ENCODE results near the gene SEC22C. TPM values are rescaled to one million over a fixed set of nuclear protein-coding genes. Genes with fewer than 3 reads are reported as not detected.

Gene SEC22C
- total RNA-seq, 1 donor = 78.6 TPM

- no peak for DNase-seq (ENCODE audit: low read depth)
- no peak overlapping the region for H3K4me3 ChIP-seq (ENCODE audit: low read depth, low read length)
- no peak for TF ChIP-seq CTCF (IDR thresholded peaks at IDR 0.05; ENCODE audit: insufficient read depth, low read depth, low read length)
These were observed 80.9 kb downstream of the SEC22C start for GRCh38 chr3:42500909-42501308.

- no peak for DNase-seq (ENCODE audit: low read depth)
- no peak for TF ChIP-seq CTCF (IDR thresholded peaks at IDR 0.05; ENCODE audit: insufficient read depth, low read depth, low read length)
- H3K4me3 ChIP-seq (ENCODE audit: low read depth, low read length) = no peak overlapping the region
These were observed 81.7 kb downstream of the SEC22C start for GRCh38 chr3:42500091-42500490.

GRCh38 chr3:42499478-42499871, 82.3 kb downstream of the SEC22C start:
- no peak for DNase-seq (ENCODE audit: low read depth)
- TF ChIP-seq CTCF (IDR thresholded peaks at IDR 0.05; ENCODE audit: insufficient read depth, low read depth, low read length) = no peak
- no peak overlapping the region for H3K4me3 ChIP-seq (ENCODE audit: low read depth, low read length)

- TF ChIP-seq CTCF (IDR thresholded peaks at IDR 0.05; ENCODE audit: insufficient read depth, low read depth, low read length) = no peak
- DNase-seq (ENCODE audit: low read depth) = no peak
- H3K4me3 ChIP-seq (ENCODE audit: low read depth, low read length) = no peak overlapping the region
These were observed 82.8 kb downstream of the SEC22C start for GRCh38 chr3:42498791-42499477.

- no peak overlapping the region for H3K4me3 ChIP-seq (ENCODE audit: low read depth, low read length)
- no peak for DNase-seq (ENCODE audit: low read depth)
- no peak for TF ChIP-seq CTCF (IDR thresholded peaks at IDR 0.05; ENCODE audit: insufficient read depth, low read depth, low read length)
These were observed 83.7 kb downstream of the SEC22C start for GRCh38 chr3:42498034-42498433.

Other genes with a start within 250 kb of the SEC22C start
- not detected in 2 replicates for gene LYZL4, start 171.4 kb downstream of the SEC22C start, total RNA-seq
- gene VIPR1, start 79.3 kb downstream of the SEC22C start, total RNA-seq = 0.32 TPM in 1 of 2 replicates, not detected in the other
- 10.3 and 24.6 TPM in 2 replicates for gene SS18L2, start 8.9 kb upstream of the SEC22C start, total RNA-seq
- 69.6 and 82.9 TPM in 2 replicates for gene NKTR, start 18.7 kb upstream of the SEC22C start, total RNA-seq
- 25.4 and 25.9 TPM in 2 replicates for gene ZBTB47, start 71.7 kb upstream of the SEC22C start, total RNA-seq
- gene KLHL40, start 103.6 kb upstream of the SEC22C start, total RNA-seq = not detected in 2 replicates
- gene HHATL, start 120.8 kb upstream of the SEC22C start, total RNA-seq = not detected in 2 replicates
- 0.43 and 0.64 TPM in 2 replicates for gene CCDC13, start 191.3 kb upstream of the SEC22C start, total RNA-seq
- gene HIGD1A, start 222.5 kb upstream of the SEC22C start, total RNA-seq = 130 and 184 TPM in 2 replicates
- under 0.01 TPM in 1 of 2 replicates, not detected in the other for gene ACKR2, start 227.5 kb upstream of the SEC22C start, total RNA-seq